Measurements from ENCODE around the gene LRR1.

LRR1 gene

DNA sequence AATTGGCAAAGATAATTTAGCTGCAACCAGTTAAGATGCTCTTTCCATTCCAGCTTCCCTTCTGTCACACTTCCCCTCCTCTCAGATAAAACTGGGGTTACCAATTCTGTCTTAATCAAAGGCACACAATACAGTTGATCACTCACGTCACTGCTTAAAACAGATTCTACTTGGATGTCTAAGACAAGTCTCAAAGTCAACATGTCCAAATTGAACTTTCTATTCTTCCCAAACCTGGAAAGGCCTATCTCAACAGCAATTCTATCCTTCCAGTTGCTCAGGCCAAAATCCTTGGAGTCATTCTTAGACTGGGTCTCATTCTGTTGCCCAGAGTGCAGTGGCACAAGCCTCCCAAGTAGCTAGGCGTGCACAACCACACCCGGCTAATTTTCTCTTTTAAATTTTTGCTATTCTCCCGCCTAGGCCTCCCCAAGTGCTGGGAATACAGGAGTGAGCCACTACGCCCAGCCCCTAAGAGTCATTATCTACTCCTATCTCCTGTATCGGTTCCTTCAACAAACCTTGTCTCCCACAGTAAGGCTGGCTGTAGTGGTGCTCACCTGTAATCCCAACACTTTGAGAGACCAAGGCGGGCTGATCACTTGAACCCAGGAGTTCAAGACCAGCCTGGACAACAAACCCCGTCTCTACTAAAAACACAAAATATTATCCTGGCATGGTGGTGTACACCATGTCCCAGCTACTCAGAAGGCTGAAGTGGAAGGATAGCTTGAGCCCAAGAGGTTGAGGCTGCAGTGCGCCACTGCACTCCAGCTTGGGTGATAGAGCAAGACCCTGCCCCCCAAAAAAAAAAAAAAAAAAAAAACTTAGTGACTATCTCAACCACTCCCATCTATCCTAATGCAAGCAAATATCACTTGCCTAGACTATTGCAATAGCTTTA, 17.3 kb upstream of the LRR1 start:
- TF ChIP-seq POLR2AphosphoS5 (IDR thresholded peaks at IDR 0.05; ENCODE audit: low read depth) (peak; percentile 42; the same call in 1 of the 2 replicates), SPI1 (IDR thresholded peaks at IDR 0.05; ENCODE audit: borderline replicate concordance, low read depth) (peak; percentile 37; the same call in 1 of the 2 replicates)
- TF ChIP-seq, protein P1, sequence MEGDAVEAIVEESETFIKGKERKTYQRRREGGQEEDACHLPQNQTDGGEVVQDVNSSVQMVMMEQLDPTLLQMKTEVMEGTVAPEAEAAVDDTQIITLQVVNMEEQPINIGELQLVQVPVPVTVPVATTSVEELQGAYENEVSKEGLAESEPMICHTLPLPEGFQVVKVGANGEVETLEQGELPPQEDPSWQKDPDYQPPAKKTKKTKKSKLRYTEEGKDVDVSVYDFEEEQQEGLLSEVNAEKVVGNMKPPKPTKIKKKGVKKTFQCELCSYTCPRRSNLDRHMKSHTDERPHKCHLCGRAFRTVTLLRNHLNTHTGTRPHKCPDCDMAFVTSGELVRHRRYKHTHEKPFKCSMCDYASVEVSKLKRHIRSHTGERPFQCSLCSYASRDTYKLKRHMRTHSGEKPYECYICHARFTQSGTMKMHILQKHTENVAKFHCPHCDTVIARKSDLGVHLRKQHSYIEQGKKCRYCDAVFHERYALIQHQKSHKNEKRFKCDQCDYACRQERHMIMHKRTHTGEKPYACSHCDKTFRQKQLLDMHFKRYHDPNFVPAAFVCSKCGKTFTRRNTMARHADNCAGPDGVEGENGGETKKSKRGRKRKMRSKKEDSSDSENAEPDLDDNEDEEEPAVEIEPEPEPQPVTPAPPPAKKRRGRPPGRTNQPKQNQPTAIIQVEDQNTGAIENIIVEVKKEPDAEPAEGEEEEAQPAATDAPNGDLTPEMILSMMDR (IDR thresholded peaks at IDR 0.05; ENCODE audit: insufficient read depth, low read length): no peak
- DNase-seq (ENCODE audit: low read depth in 1 of 2, low spot score in 1 of 2): no peak
- Histone ChIP-seq H3K27ac (replicated peaks) (no peak overlapping the region), H3K4me3 (replicated peaks; ENCODE audit: insufficient read depth, low read length) (no peak overlapping the region), H3K27me3 (ENCODE audit: insufficient read depth, poor library complexity, severe bottlenecking) (no peaks in the 10 kb centered on the region)

DNA sequence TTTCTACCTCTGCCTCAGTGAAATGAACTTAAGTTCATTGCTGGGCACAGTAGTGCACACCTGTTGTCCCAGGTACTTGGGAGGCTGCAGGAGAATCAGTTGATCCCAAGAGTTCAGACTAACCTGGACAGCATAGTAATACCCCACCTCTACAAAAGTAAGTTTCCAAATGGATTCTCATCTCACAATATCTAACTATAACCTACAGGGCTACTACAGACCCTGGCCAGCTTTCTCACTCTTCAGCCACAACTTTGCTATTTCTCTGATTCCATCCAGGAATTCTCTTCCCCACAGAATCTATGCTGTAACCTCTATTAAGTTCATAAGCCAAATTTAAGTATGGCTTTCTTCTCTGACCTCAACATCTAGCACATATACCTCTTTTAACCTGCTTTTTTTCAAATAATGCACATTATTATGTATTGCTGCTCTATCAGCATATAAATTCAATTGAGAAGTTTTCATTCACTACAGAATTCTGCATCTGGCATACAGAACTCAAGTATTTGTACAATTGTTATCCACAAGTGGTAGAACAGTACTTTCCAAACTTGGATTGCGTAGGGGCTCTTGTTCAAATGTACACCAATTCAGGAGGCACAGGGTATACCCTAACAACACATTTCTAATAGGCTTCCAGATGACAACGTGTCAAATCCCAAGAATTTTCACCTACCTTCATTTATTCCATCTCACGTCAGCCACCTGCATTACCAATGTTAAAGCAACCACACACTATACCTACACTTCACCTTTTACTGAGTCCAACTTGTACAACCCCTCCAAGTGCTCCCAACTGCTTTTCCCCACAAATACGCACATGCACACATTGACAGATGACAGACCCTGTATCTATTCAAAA, 16.4 kb upstream of the LRR1 start:
- no peak for DNase-seq (ENCODE audit: low read depth in 1 of 2, low spot score in 1 of 2)
- H3K27me3 ChIP-seq (ENCODE audit: insufficient read depth, poor library complexity, severe bottlenecking): no peaks in the 10 kb centered on the region
- H3K4me3 ChIP-seq (replicated peaks; ENCODE audit: insufficient read depth, low read length): no peak overlapping the region
- no peak overlapping the region; the same call in 1 of the 2 replicates for H3K27ac ChIP-seq (replicated peaks)
- no peak for TF ChIP-seq SPI1 (IDR thresholded peaks at IDR 0.05; ENCODE audit: borderline replicate concordance, low read depth)
- TF ChIP-seq, protein P1 (IDR thresholded peaks at IDR 0.05; ENCODE audit: insufficient read depth, low read length): no peak
- no peak for TF ChIP-seq REST (IDR thresholded peaks at IDR 0.05; ENCODE audit: insufficient replicate concordance, low read depth)
- no peak for TF ChIP-seq GABPA (IDR thresholded peaks at IDR 0.05; ENCODE audit: low read depth)
- TF ChIP-seq POLR2AphosphoS5 (IDR thresholded peaks at IDR 0.05; ENCODE audit: low read depth): peak; percentile 82

DNA sequence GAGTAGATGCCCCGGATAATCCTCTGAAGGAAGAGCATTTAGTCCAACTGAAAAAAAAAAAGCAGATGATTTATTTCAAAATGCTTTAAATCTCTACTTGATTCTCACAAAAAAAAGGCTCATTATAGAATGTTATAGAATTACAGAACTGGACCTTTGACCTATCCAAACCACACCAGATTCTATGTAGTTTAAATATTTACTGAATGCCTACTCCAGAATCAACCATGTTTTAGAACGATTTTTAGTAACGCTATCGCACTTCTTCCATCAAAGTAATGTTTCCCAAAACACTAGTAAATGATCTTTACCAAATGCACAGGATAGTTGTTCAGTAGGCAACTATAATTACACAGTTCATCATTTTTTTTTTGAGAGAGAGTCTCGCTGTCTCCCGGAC, 15.1 kb upstream of the LRR1 start:
- TF ChIP-seq SPI1 (IDR thresholded peaks at IDR 0.05; ENCODE audit: borderline replicate concordance, low read depth) (no peak), REST (IDR thresholded peaks at IDR 0.05; ENCODE audit: insufficient replicate concordance, low read depth) (peak; percentile 8), POLR2AphosphoS5 (IDR thresholded peaks at IDR 0.05; ENCODE audit: low read depth) (no peak)
- peak overlapping the region; percentile 93; the same call in 1 of the 2 replicates for H3K27ac ChIP-seq (replicated peaks)
- no peak for DNase-seq (ENCODE audit: low read depth in 1 of 2, low spot score in 1 of 2)
- no peaks in the 10 kb centered on the region for H3K27me3 ChIP-seq (ENCODE audit: insufficient read depth, poor library complexity, severe bottlenecking)
- H3K4me3 ChIP-seq (replicated peaks; ENCODE audit: insufficient read depth, low read length): peak overlapping the region; percentile 72

- no peak for TF ChIP-seq GABPA (IDR thresholded peaks at IDR 0.05; ENCODE audit: low read depth)
- peak; percentile 2 for TF ChIP-seq REST (IDR thresholded peaks at IDR 0.05; ENCODE audit: insufficient replicate concordance, low read depth)
- peak; percentile 63 for TF ChIP-seq POLR2AphosphoS5 (IDR thresholded peaks at IDR 0.05; ENCODE audit: low read depth)
- TF ChIP-seq, protein P1 (IDR thresholded peaks at IDR 0.05; ENCODE audit: insufficient read depth, low read length): no peak
- no peak for DNase-seq (ENCODE audit: low read depth in 1 of 2, low spot score in 1 of 2)
- Histone ChIP-seq H3K27me3 (ENCODE audit: insufficient read depth, poor library complexity, severe bottlenecking) (no peaks in the 10 kb centered on the region), H3K4me3 (replicated peaks; ENCODE audit: insufficient read depth, low read length) (peak overlapping the region; percentile 72), H3K27ac (replicated peaks) (peak overlapping the region; percentile 93)
Measured at GRCh38 chr14:49584058-49584457, 14.7 kb upstream of the LRR1 start.

All from HL-60 (cell line).